Ovary (tissue), 9 donors: ENCODE data around the gene UROD. TPM values are rescaled to one million over a fixed set of nuclear protein-coding genes. Genes with fewer than 3 reads are reported as not detected.

Experiments
- DNase-seq, 5 donors: peaks; one replicate each; pipeline ENCODE4 v3.0.0-alpha.2; 2019 to 2020
- H3K27ac ChIP-seq, 2 donors: fragments of 200-600 bp; one replicate each; pipeline versions ENCODE4 v1.5.1 to v1.8.0; 2019 to 2022
- H3K27me3 ChIP-seq: fragments of 200-600 bp; one replicate; pipeline ENCODE4 v1.8.0; 2022
- H3K36me3 ChIP-seq: fragments of 200-600 bp; sonication (generic); one replicate; pipeline ENCODE4 v1.5.1; 2019
- H3K4me1 ChIP-seq: one replicate; pipeline ENCODE4 v1.8.1; 2013; ENCODE audit warnings: mild to moderate bottlenecking, moderate library complexity; ENCODE audit not compliant: insufficient read depth
- H3K4me3 ChIP-seq: fragments of 200-600 bp; sonication (generic); one replicate; pipeline ENCODE4 v1.5.1; 2017
- H3K9me3 ChIP-seq, 2 donors: fragments of 200-600 bp in 1 of 2; sonication (generic) in 1 of 2; one replicate each; pipeline versions ENCODE4 v1.5.1 to v1.8.1; 2013 to 2019; ENCODE audit warnings: mild to moderate bottlenecking in 1 of 2, moderate library complexity in 1 of 2
- EP300 ChIP-seq: sonication (generic); formaldehyde crosslinking; IDR thresholded peaks from one replicate; pipeline ENCODE4 v1.6.1; 2017; ENCODE audit warnings: antibody characterized with exemption
- POLR2A ChIP-seq: fragments of 450-650 bp; IDR thresholded peaks from one replicate; pipeline ENCODE4 v1.6.1; 2017; ENCODE audit warnings: antibody characterized with exemption, mild to moderate bottlenecking, moderate library complexity
- WGBS, 3 donors: extraction: QIAGEN DNeasy Blood & Tissue Kit in 1 of 3; methylation state at CpG; one replicate each; pipeline versions ENCODE4 v1.1.5 to v1.1.7; 2013 to 2017; 5-methylcytosine and 5-hydroxymethylcytosine counted together
- intact Hi-C, 4 donors: fragments of 100-400 bp; cut with DNase I; formaldehyde crosslinking; loops; one replicate each; pipeline versions ENCODE4 v1.11.0 to v1.15.1; 2022 to 2023
- polyA plus RNA-seq, 2 donors: library from polyadenylated mRNA; stranded (reverse); fragments of 200-250 nt in 1 of 2; fragments of 350-450 nt in 1 of 2; fragmentation: Illumina TruSeq in 1 of 2; extraction: RNeasy Lipid Tissue Mini Kit (QIAGEN cat#74804) in 1 of 2; gene quantifications; one replicate each; pipeline ENCODE4 v1.2.3, GENCODE V29; 2013 to 2014
- total RNA-seq, 7 donors: library from RNA; depleted of rRNA in 2 of 7; stranded (reverse); fragments of >200 nt in 2 of 7; fragmentation: NEBNext Ultra II Directional in 3 of 7; extraction: Animal tissue kit (Norgen Biotek cat#: 25700) in 3 of 7; gene quantifications; one replicate each; pipeline versions ENCODE4 v1.1.0 to v1.2.4, GENCODE V29; 2016 to 2023
- TF ChIP-seq, protein P1 (sequence below), 3 donors: fragments of 450-650 bp in 2 of 3; fragments of 200-600 bp in 1 of 3; IDR thresholded peaks; one replicate each; pipeline versions ENCODE4 v1.5.1 to v1.8.0; 2016 to 2022; ENCODE audit warnings: antibody characterized with exemption in 3 of 3, mild to moderate bottlenecking in 1 of 3
- donor health status: DM: no; HTN: no; CAD: no; lungs with moderate emphysema.
- donor health status: DM: no; HTN: no; CAD: no.
- donor health status: Bipolar disorder and iron deficiency.
- donor health status: DM: yes; HTN: yes; CAD: no.
- donor health status: DM: no; HTN: no; CAD: no.
- donor health status: DM: yes; HTN: yes; CAD: no.

The UROD gene
- total and polyA plus RNA-seq, 9 donors = 69.2 to 97.2 (median 77.1) TPM

DNA sequence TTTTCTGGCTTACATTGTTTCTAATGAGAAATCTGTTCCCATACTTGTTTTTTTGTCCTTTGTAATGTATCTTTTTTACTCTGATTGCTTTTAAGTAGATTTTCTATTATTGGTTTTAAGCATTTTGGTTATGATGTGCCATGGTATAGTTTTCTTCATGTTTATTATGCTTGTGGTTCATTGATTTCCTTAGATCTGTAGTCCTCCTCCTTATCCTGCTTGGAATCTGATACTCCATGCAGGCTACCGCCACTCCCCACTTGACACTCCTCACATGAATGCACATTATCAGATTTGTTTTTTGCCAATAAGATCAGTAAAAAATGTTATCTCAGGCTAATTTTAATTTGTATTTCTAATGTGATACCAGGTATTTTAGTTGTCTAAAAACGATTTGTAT, 20.8 kb downstream of the UROD start:
- H3K9me3 ChIP-seq = no peaks in the 10 kb centered on the region
- H3K27me3 ChIP-seq = no peaks in the 10 kb centered on the region
- no peaks in the 10 kb centered on the region for H3K4me1 ChIP-seq
- H3K27ac ChIP-seq = no peak overlapping the region
- H3K4me3 ChIP-seq = no peak overlapping the region
- H3K36me3 ChIP-seq = no peaks in the 10 kb centered on the region
- DNase-seq = no peak
- no peak for TF ChIP-seq POLR2A
- TF ChIP-seq, protein P1, sequence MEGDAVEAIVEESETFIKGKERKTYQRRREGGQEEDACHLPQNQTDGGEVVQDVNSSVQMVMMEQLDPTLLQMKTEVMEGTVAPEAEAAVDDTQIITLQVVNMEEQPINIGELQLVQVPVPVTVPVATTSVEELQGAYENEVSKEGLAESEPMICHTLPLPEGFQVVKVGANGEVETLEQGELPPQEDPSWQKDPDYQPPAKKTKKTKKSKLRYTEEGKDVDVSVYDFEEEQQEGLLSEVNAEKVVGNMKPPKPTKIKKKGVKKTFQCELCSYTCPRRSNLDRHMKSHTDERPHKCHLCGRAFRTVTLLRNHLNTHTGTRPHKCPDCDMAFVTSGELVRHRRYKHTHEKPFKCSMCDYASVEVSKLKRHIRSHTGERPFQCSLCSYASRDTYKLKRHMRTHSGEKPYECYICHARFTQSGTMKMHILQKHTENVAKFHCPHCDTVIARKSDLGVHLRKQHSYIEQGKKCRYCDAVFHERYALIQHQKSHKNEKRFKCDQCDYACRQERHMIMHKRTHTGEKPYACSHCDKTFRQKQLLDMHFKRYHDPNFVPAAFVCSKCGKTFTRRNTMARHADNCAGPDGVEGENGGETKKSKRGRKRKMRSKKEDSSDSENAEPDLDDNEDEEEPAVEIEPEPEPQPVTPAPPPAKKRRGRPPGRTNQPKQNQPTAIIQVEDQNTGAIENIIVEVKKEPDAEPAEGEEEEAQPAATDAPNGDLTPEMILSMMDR (IDR thresholded peaks at IDR 0.05) = no peak
- TF ChIP-seq EP300 = no peak
- intact Hi-C loops = no loop called here
- 86 to 92% (median 89%) methylated on average over 2 of the region's 2 CpGs for WGBS, 3 donors

DNA sequence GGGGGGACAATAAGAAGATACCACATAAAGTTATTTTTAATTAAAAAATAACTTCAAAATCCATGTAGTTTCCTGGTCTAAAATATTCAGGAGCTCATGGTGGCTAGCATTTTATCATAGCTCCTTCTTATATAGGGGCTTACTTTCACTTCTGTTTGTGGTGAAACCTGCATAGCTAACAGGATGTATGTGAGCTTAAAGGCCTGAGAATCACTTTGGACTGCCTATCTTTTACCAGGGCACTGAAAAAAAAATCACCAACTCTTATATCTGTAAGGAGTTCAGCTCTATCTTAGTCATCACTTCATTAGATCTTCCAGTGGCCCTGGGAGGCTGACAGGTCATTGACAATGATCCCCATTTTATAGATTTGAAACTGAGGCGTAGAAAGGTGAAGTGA, 21.3 kb downstream of the UROD start:
- intact Hi-C loops = no loop called here
- WGBS, 3 donors = 97 to 100% (median 99%) methylated on average over 1 of the region's 1 CpG
- TF ChIP-seq, protein P1 (IDR thresholded peaks at IDR 0.05) = no peak
- TF ChIP-seq EP300 (no peak), POLR2A (no peak)
- Histone ChIP-seq H3K4me1 (no peaks in the 10 kb centered on the region), H3K36me3 (no peaks in the 10 kb centered on the region), H3K27ac (no peak overlapping the region), H3K4me3 (no peak overlapping the region), H3K9me3 (no peaks in the 10 kb centered on the region), H3K27me3 (no peaks in the 10 kb centered on the region)
- no peak for DNase-seq

DNA sequence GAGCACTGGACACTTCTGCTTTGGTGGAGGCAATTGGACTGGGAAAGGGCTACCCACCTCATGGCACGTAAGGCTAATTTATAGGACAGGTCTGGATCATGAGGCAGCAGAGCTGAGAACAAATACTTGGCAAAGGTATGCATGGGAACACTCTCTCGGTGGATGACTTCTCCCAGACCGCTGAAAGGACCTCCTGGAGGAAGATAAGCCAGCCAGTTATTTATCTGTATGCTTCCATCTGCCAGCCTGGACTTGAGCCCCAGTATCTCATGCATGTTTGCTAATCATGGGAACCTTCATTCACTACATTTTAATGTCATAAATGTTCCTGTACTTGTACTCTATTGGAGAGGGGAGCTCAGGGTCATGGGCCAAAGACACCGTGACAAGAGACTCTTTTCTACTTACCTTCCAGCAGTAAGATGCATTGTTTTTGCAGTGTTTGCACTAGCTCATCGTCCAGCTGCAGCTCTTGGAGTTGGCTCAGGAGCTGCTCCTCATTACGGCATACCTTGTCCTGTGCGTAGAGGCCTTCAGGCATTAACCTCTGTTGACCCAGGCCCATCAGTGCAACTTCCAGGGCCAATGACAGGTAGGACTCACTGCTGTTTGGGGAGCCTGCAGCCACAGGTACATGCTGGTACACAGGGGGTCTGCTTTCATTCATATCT, 23.7 kb downstream of the UROD start:
- WGBS, 3 donors = 78 to 82% (median 78%) methylated on average over 7 of the region's 7 CpGs

DNA sequence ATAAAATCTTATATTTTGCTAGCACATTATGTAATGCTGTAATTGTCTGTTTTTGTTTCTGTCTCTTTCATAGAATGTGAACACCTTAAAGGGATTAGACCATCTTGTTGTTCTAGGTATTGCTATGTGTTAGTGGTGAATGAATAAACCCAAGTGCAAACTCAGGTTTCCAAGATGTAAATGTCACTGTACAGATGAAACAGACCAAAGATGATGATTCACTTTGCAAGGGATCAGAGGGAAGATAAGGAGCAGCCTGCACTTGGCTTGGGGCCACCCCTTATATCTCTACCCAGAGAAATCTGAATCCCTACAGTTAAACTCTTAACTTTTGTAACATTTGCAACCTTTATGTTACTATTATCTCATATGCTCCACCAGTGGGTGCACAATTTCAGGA, 25.4 kb downstream of the UROD start:
- no peak for DNase-seq
- TF ChIP-seq, protein P1 (IDR thresholded peaks at IDR 0.05) = no peak
- TF ChIP-seq POLR2A = no peak
- TF ChIP-seq EP300 = no peak
- Histone ChIP-seq H3K9me3 (no peaks in the 10 kb centered on the region), H3K4me3 (no peak overlapping the region), H3K4me1 (no peaks in the 10 kb centered on the region), H3K27ac (no peak overlapping the region), H3K27me3 (no peaks in the 10 kb centered on the region), H3K36me3 (no peaks in the 10 kb centered on the region)
- intact Hi-C loops = no loop called here

More for the DNA sequence above, 23.7 kb downstream of the UROD start:
- TF ChIP-seq POLR2A (no peak), EP300 (no peak)
- TF ChIP-seq, protein P1 (IDR thresholded peaks at IDR 0.05) = no peak
- no peaks in the 10 kb centered on the region for H3K27me3 ChIP-seq
- H3K36me3 ChIP-seq = no peaks in the 10 kb centered on the region
- H3K27ac ChIP-seq = no peak overlapping the region
- no peak for DNase-seq
- intact Hi-C loops = no loop called here
- H3K4me3 ChIP-seq = no peak overlapping the region
- H3K9me3 ChIP-seq = no peaks in the 10 kb centered on the region
- no peaks in the 10 kb centered on the region for H3K4me1 ChIP-seq
